ENCODE measurements around the gene PDE4B. TPM values are rescaled to one million over a fixed set of nuclear protein-coding genes. Genes with fewer than 3 reads are reported as not detected.

The PDE4B gene
- polyA plus RNA-seq, 1 donor (not counting 4 experiments of a cell fraction or from before 2014, with no cell fraction given), result 0.29 TPM

GRCh38 chr1:65983500-65983899 lies 190.8 kb downstream of the PDE4B start:
- H3K36me3 ChIP-seq (ENCODE audit: control insufficient read depth in 2 of 2, extremely low read depth in 1 of 2, insufficient read depth in 2 of 2, low read length in 2 of 2), result no peaks in the 10 kb centered on the region
- dilution Hi-C loops (cut with MboI; ENCODE audit: extremely low pct_ligation_motif_present, low sequenced_read_pairs), result loop anchor here (25.0 kb wide), 1 partner anchor 254 kb away; no protein-coding TSS in a partner anchor

GRCh38 chr1:65985393-65986066 lies 192.8 kb downstream of the PDE4B start:
- Histone ChIP-seq H3K4me1 (ENCODE audit: control insufficient read depth, extremely low read depth, insufficient read depth, low read length) (no peaks in the 10 kb centered on the region), H3K9ac (ENCODE audit: control insufficient read depth, extremely low read depth, insufficient read depth, low read length) (no peak overlapping the region), H3K27ac (ENCODE audit: control insufficient read depth, insufficient read depth, low read length) (no peak overlapping the region), H2AFZ (ENCODE audit: control insufficient read depth, low read length) (no peak overlapping the region), H4K20me1 (ENCODE audit: control insufficient read depth, extremely low read depth, insufficient read depth, low read length) (no peaks in the 10 kb centered on the region), H3K9me1 (ENCODE audit: control insufficient read depth, extremely low read depth, insufficient read depth, low read length) (no peaks in the 10 kb centered on the region), H3K9me3 (ENCODE audit: control insufficient read depth, low read depth, low read length) (no peaks in the 10 kb centered on the region), H3K27me3 (ENCODE audit: control insufficient read depth, extremely low read depth, insufficient read depth, low read length) (no peaks in the 10 kb centered on the region), H3K4me2 (ENCODE audit: control insufficient read depth, extremely low read depth, insufficient read depth, low read depth, low read length) (no peak overlapping the region), H3K4me3 (ENCODE audit: control insufficient read depth in 2 of 3, extremely low read depth in 1 of 3, insufficient read depth in 2 of 3, low read depth in 1 of 3, low read length in 3 of 3) (no peak overlapping the region), H3K79me2 (ENCODE audit: control insufficient read depth, insufficient read depth, low read length) (no peaks in the 10 kb centered on the region), H3K36me3 (ENCODE audit: control insufficient read depth in 2 of 2, extremely low read depth in 1 of 2, insufficient read depth in 2 of 2, low read length in 2 of 2) (no peaks in the 10 kb centered on the region)
- TF ChIP-seq CTCF (optimal IDR thresholded peaks at IDR 0.05 in 1 of 3, IDR thresholded peaks at IDR 0.05 in 1 of 3, conservative IDR thresholded peaks at IDR 0.05 in 1 of 3; ENCODE audit: extremely low read depth in 1 of 3, insufficient read depth in 2 of 3, low read length in 3 of 3) (no peak), EZH2 (IDR thresholded peaks at IDR 0.05; ENCODE audit: low read length) (no peak)
- FAIRE-seq (no peak), DNase-seq (ENCODE audit: low read depth, low spot score) (no peak)
- dilution Hi-C loops (cut with MboI; ENCODE audit: extremely low pct_ligation_motif_present, low sequenced_read_pairs), result loop anchor here (25.0 kb wide), 1 partner anchor 252 kb away; no protein-coding TSS in a partner anchor

More at GRCh38 chr1:65983500-65983899, 190.8 kb downstream of the PDE4B start:
- FAIRE-seq, result no peak
- no peaks in the 10 kb centered on the region for H3K9me1 ChIP-seq (ENCODE audit: control insufficient read depth, extremely low read depth, insufficient read depth, low read length)
- H3K4me2 ChIP-seq (ENCODE audit: control insufficient read depth, extremely low read depth, insufficient read depth, low read depth, low read length), result no peak overlapping the region
- no peaks in the 10 kb centered on the region for H3K9me3 ChIP-seq (ENCODE audit: control insufficient read depth, low read depth, low read length)
- no peak overlapping the region for H3K27ac ChIP-seq (ENCODE audit: control insufficient read depth, insufficient read depth, low read length)
- H3K27me3 ChIP-seq (ENCODE audit: control insufficient read depth, extremely low read depth, insufficient read depth, low read length), result no peaks in the 10 kb centered on the region
- H3K4me3 ChIP-seq (ENCODE audit: control insufficient read depth in 2 of 3, extremely low read depth in 1 of 3, insufficient read depth in 2 of 3, low read depth in 1 of 3, low read length in 3 of 3), result no peak overlapping the region
- no peak overlapping the region for H2AFZ ChIP-seq (ENCODE audit: control insufficient read depth, low read length)
- no peaks in the 10 kb centered on the region for H3K4me1 ChIP-seq (ENCODE audit: control insufficient read depth, extremely low read depth, insufficient read depth, low read length)
- H4K20me1 ChIP-seq (ENCODE audit: control insufficient read depth, extremely low read depth, insufficient read depth, low read length), result no peaks in the 10 kb centered on the region
- no peak overlapping the region for H3K9ac ChIP-seq (ENCODE audit: control insufficient read depth, extremely low read depth, insufficient read depth, low read length)
- no peak for DNase-seq (ENCODE audit: low read depth, low spot score)
- no peak for TF ChIP-seq EZH2 (IDR thresholded peaks at IDR 0.05; ENCODE audit: low read length)
- no peak for TF ChIP-seq CTCF (optimal IDR thresholded peaks at IDR 0.05 in 1 of 3, IDR thresholded peaks at IDR 0.05 in 1 of 3, conservative IDR thresholded peaks at IDR 0.05 in 1 of 3; ENCODE audit: extremely low read depth in 1 of 3, insufficient read depth in 2 of 3, low read length in 3 of 3)
- H3K79me2 ChIP-seq (ENCODE audit: control insufficient read depth, insufficient read depth, low read length), result no peaks in the 10 kb centered on the region

Data from keratinocyte (primary cell).